ENCODE measurements around the gene SYT1. TPM values are rescaled to one million over a fixed set of nuclear protein-coding genes. Genes with fewer than 3 reads are reported as not detected.

The SYT1 gene
- total RNA-seq, 3 donors from 2014 or later, result 1.4 to 11.8 (median 2.0) TPM

GRCh38 chr12:79000501-79000900, 135.9 kb downstream of the SYT1 start:
- H3K36me3 ChIP-seq (ENCODE audit: low read depth), result no peaks in the 10 kb centered on the region
- intact Hi-C loops (cut with DNase I, micrococcal nuclease), result no loop called here
- ATAC-seq, result no peak
- no peak overlapping the region for H3K4me3 ChIP-seq
- no peak for DNase-seq
- H3K4me1 ChIP-seq (ENCODE audit: low read depth), result no peaks in the 10 kb centered on the region
- no peak for TF ChIP-seq CTCF (IDR thresholded peaks at IDR 0.05)
- H3K9me3 ChIP-seq, result no peaks in the 10 kb centered on the region

- H3K4me3 ChIP-seq, result no peak overlapping the region
- no peaks in the 10 kb centered on the region for H3K4me1 ChIP-seq (ENCODE audit: low read depth)
- H3K9me3 ChIP-seq, result no peaks in the 10 kb centered on the region
- DNase-seq (no peak), ATAC-seq (no peak)
- no peak for TF ChIP-seq CTCF (IDR thresholded peaks at IDR 0.05)
- no peaks in the 10 kb centered on the region for H3K36me3 ChIP-seq (ENCODE audit: low read depth)
- intact Hi-C loops (cut with DNase I, micrococcal nuclease), result no loop called here
Measured at GRCh38 chr12:79001404-79001803, 136.8 kb downstream of the SYT1 start.

GRCh38 chr12:79006306-79006705, 141.7 kb downstream of the SYT1 start:
- H3K36me3 ChIP-seq (ENCODE audit: low read depth), result no peaks in the 10 kb centered on the region
- H3K9me3 ChIP-seq, result no peaks in the 10 kb centered on the region
- DNase-seq, result no peak
- ATAC-seq, result no peak
- TF ChIP-seq CTCF (IDR thresholded peaks at IDR 0.05), result no peak
- no peaks in the 10 kb centered on the region for H3K4me1 ChIP-seq (ENCODE audit: low read depth)
- H3K4me3 ChIP-seq, result no peak overlapping the region
- intact Hi-C loops (cut with DNase I, micrococcal nuclease), result no loop called here

- no peaks in the 10 kb centered on the region for H3K9me3 ChIP-seq
- no peaks in the 10 kb centered on the region for H3K36me3 ChIP-seq (ENCODE audit: low read depth)
- ATAC-seq (no peak), DNase-seq (no peak)
- intact Hi-C loops (cut with DNase I, micrococcal nuclease), result no loop called here
- TF ChIP-seq CTCF (IDR thresholded peaks at IDR 0.05), result no peak
- H3K4me1 ChIP-seq (ENCODE audit: low read depth), result no peaks in the 10 kb centered on the region
- H3K4me3 ChIP-seq, result no peak overlapping the region
Measured at GRCh38 chr12:79008591-79008990, 144.0 kb downstream of the SYT1 start.

GRCh38 chr12:79012636-79013035, 148.1 kb downstream of the SYT1 start:
- DNase-seq (no peak), ATAC-seq (no peak)
- TF ChIP-seq CTCF (IDR thresholded peaks at IDR 0.05), result no peak
- Histone ChIP-seq H3K4me1 (ENCODE audit: low read depth) (no peaks in the 10 kb centered on the region), H3K9me3 (no peaks in the 10 kb centered on the region), H3K4me3 (no peak overlapping the region), H3K36me3 (ENCODE audit: low read depth) (no peaks in the 10 kb centered on the region)
- intact Hi-C loops (cut with DNase I, micrococcal nuclease), result no loop called here

GRCh38 chr12:79016181-79016580, 151.6 kb downstream of the SYT1 start:
- H3K4me3 ChIP-seq, result no peak overlapping the region
- intact Hi-C loops (cut with DNase I, micrococcal nuclease), result no loop called here
- H3K9me3 ChIP-seq, result no peaks in the 10 kb centered on the region
- DNase-seq, result no peak
- H3K36me3 ChIP-seq (ENCODE audit: low read depth), result no peaks in the 10 kb centered on the region
- H3K4me1 ChIP-seq (ENCODE audit: low read depth), result no peaks in the 10 kb centered on the region
- no peak for TF ChIP-seq CTCF (IDR thresholded peaks at IDR 0.05)
- no peak for ATAC-seq
